Activated CD8-positive, alpha-beta memory T cell treated with anti-CD3 and anti-CD28 coated beads, Interleukin-2, amount 50 U/mL, for 24 hours (primary cell): ENCODE measurements around the gene SGSM1.

Source experiments
- DNase-seq: peaks from one replicate; pipeline ENCODE4 v3.0.0-alpha.2; 2020; ENCODE audit errors: extremely low read depth

SGSM1 gene

DNA sequence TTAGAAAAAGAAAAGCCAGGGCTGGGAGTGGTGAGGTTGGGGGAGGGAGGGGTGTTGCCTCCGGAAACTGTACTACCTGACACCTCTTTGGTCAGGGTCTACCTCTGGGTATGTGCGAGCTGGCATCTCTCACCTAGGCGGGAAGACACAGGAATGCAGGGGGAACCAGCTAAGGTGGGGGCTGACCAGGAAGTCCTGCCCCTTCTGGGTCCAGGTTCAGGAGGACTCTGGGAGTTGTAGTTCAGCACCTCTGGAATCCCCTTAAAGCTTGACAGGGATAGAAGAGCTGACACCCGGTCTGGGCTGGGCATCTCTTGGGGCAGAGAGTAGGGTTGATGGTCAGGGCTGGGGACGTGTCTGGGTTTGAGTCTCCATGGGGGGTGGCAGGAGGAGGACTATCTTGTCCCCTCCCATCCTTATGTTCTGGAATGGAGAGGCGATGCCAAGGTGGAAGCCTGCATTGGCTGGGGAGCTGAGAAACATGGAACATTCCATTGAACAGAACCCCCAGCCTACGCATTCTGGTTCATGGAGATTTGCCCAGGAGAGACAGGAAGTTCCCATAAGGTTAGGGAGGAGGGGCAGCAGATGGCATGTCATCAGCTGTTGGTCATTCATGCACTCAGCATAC, 144.4 kb downstream of the SGSM1 start:
- no peak for DNase-seq

DNA sequence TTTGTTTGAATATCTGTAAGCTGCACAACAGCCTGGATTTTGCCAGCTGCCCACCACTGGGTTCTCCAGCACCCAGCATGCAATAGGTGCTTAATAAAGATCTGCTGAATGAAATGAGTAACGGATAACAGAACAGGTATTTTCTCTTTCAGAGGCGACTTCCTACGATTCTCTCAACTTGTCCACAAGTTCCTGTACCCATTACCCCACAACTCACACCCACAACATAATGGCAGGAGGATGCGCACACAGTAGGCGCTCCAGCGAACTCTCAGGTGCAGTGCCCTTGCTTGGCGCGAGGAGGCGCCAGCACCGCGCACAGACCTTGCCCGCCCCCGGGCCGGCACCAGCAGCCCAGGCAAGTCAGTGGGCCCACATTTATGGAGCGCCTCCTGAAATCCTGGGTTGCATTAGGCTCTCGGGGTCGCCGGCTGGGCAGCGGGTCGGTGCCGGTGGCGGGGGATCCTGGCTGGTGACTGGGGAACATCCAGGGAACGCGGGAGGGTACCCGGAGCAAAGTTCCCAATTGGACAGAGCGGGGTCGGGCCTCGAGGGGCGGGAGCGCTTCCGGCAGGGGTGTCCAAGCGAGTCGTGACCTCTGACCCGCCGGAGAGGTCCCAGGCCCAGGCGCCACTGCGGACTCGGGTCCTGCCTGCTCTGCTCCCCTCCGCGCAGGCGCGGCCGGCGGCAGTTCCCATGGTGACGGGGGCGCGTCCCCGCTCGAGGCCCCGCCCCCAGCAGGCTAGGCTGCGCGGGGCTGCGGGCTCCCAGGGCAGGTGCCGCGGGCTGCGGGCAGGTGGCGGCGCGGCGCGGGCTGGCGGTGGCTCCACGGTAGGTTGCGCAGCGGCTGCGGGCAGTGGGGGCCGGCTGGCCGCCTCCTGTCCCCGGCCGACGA, 146.2 kb downstream of the SGSM1 start, which contains the start of gene KIAA1671:
Gene KIAA1671, plus strand, starts transcription at position 775 of the 895 bp plus-strand sequence. CDS start 75,284 bp downstream, outside the sequence.
- DNase-seq, result peak; percentile 59

DNA sequence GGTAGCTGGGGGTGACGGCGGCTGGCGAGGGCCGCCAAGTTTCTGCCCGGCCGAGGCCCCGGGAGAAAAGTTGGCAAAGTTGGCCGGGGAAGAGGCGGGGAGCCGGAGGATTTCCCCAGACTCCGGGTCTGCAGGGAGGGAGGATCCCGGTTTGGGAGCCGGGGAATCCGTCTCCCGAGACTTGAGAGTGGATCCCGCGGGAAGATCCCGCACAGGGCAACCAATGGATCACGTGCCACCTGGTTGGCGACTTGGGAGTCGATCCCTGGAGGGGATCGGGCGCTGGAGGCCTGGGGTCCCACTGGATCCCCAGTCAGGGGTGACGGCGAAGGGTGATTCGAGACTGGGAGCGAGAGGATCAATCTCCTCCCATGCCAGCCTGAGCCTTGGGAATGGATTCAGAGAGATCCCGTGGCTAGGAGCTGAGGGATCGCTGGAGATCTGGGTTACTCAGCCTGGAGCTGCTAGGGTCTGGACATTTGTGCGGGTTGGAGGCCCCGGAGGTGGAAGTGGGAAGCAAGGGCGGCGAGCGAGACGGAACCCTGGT, 146.9 kb downstream of the SGSM1 start:
- DNase-seq, result no peak

DNA sequence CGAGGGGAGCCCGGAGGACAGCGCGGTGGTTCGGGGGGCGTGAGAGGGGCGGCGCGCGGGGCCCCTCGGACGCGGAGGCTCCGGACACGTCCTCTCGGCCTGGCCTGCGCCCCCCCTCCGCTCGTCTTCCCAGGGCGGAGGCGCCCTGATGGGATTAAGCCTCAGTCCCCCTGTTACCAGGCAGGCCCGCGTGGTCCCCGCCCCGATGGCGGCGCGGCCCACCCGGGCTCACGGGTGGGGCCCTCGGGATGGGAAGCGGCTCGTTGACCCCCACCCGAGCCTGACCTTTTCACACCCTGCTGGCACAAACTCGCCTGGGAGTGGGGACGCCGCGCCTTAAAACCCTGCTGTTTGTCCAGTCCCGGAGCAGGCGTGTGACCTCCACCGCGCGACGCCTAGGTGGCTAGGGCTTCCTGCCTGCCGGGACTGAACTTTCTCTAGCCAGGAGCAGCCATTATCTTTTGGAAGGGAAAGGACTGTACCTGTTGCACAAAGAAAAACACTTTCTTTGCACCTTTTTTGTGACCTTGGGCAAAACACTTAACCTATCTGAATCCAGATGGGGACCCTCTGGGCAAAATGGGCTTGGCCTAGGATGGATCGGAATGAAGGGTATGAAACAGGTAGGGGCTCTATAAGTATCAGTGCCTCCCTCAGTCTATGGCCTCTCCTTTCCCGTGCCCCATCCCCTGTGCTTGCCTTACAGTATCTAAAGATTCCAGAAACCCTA, 147.5 kb downstream of the SGSM1 start:
- DNase-seq, result no peak

DNA sequence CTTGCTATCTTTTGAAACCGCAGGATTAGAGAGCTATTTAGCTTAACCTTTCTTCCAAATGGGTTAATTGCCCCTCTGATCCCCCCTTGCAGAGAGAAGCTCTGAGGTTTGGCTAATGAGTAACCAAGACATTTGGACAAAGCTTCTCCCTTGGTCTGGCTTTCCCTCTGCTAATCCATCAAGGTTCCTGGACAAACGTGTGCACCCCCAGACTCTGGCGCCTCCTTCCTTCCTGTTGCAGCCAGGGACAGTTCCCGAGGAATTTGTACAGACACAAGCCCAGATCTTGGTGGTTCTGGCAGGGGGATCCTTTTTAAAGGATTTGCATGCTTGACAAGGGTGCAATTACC, 148.1 kb downstream of the SGSM1 start:
- DNase-seq, result no peak

DNA sequence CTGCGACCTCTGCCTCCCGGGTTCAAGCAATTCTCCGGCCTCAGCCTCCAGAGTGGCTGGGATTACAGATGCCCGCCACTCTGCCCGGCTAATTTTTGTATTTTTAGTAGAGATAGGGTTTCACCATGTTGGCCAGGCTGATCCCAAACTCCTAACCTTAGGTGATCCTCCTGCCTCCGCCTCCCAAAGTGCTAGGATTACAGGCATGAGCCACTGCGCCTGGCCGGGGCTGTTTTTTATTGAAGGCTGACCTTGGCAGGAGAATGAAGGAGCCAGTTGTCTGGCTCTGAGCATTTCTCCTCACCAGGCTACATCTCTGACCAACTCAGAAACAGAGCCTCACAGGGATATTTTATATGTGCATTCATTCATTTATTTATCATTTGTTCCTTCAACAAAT, 148.8 kb downstream of the SGSM1 start:
- no peak for DNase-seq

DNA sequence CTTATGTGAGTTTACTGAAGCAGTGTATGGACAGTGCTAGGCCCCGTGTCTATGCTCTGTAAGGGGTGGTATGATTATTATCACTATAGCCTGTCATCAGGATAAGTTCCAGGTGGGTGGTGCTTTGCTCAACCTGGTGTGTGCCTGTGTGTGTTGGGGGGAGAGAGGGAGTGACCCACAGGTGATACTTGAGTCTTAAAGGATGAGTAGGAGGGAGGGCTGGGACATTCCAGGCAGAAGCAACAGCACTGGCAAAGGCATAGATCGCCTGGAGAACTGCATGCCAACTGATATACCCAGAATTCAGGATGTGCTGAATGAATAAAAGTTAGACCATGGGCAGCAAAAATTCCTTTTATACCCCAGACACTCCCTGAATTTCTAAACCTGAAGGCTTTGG, 151.0 kb downstream of the SGSM1 start:
- DNase-seq, result no peak

DNA sequence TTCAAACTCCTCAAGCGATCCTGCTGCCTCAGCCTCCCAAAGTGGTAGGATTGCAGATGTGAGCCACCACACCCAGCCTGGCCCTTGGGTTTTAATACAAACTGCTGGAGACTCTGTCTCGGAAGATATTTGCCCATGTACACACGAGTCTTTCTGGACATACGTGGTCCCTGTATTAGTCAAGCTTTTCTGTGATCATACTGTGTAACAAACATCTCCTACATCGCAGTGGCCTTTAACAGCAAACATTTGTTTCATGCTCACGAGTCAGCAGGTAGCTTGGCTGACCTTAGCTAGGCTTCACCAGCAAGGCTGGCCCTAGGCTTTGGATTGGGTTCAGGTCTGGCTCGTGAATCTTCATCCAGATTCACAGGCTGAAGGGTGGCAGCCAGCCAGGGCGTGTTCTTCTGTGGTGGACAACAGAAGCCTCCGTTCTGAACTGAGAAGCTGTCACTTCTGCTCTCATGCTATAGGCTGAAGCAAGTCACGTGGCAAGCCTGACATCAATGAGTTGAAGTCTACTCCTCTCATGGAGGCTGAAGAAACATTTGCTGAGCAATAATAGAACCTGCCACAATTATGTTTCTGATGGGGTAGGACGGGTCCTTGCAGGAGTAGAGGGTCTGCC, 155.3 kb downstream of the SGSM1 start:
- DNase-seq, result no peak

DNA sequence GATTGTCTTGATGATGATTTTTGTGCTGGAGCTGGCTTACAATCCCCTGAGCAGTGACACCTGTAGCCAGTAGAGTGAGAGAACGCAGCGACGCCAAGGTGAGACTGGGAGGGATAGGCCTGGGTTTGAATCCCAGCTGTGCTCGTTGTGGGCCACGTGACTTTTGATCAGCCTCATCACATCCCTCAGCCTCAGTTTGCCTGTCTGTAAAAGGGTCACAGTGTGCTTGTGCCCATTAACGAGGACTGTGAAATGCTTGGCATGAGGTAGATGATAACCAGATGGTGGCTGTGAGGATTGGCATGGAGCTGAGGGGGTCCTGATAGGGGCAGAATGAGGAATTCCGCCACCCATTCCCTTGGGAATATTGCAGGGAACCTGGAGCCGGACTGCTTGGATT, 156.1 kb downstream of the SGSM1 start:
- no peak for DNase-seq

DNA sequence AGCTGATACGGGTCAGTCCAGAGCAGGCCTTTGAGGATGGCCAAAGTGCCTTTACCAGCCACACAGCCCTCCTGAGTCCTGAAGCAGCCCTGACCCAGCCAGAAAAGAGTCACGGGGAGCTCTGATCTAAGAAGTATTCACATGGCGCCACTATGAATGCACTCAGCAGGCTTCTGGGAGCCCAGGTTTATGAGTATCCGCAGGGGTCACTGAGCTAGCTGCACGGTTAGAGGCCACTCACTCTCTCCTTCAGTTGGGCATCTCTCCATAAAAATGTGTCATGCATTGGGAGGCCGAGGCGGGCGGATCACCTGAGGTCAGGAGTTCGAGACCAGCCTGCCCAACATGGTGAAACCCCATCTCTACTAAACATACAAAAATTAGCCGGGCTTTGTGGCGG, 156.8 kb downstream of the SGSM1 start:
- DNase-seq, result no peak

DNA sequence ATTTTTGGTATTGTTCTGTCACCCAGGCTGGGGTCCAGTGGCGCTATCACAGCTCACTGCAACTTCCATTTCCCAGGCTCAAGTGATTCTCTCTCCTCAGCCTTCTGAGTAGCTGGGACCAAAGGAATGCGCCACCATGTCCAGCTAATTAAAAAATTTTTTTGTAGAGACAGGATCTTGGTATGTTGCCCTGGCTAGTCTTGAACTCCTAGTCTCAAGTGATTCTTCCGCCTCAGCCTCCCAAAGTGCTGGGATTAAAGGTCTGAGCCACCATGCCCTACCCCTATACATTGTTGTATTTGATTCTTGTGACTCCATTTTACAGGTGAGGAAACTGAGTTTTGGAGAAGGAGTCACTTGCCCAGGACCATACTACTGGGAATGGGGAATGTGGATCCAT, 158.4 kb downstream of the SGSM1 start:
- no peak for DNase-seq

DNA sequence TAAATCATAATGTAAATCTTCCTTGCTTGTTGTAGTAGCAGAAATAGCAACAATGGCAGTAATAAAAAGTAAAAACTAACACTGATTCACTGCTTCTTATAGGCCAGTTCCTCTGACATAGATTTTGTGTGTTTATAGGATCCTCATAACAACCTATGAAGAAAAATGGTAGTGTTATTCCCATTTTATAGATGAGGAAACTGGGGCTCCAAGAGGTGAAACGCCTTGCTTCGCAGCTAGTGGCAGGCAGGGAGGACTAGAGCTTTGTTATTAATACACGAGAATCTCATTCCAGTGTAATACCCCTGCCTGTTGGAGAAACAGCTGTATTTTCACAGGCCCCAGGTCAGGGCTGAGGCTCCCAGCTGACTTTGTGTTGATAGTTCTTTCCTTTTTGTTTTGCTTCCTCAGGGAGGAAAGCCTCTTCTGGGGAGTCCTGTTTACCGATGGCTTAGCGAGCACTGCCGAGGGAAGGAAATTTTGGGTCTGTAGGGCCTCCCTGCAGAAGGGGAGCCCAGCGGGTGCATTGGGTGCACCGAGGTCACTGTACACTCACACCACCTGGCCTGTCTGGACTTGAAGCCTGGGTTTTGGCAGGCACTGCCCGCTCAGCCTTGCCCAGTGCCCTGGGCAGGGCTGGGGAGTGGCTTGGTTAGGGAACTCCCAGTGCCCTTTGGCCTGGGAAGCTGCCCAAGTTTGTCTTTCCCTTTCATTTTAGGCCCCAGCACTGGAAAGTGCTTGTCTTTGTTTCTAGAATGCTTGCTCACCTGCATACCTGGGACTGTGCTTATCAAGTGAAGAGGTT, 160.0 kb downstream of the SGSM1 start:
- no peak for DNase-seq

DNA sequence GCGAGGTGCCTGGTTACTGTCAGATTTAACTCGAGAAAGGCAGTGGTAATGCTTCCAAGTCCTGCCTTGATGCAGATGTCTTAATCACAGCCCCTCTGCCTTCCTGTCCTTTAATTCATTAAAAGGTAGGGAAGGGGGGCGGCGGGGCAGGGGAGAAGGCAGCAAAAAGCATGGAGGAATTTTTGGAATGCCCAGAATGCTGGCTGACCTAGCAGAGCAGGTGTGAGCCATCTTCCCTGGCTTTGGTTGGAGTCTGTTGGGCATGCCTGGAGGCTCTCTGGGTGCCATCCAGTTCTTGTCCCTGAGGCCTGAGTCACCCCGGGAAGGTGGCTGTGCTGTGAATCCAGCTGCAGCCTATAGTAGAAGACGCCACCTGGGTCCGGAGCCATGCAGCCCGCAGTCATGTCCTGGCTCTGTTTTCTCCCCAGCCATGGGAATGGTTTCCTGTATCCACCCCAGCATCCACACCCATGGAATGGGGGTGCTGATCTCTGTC, 162.1 kb downstream of the SGSM1 start:
- no peak for DNase-seq

DNA sequence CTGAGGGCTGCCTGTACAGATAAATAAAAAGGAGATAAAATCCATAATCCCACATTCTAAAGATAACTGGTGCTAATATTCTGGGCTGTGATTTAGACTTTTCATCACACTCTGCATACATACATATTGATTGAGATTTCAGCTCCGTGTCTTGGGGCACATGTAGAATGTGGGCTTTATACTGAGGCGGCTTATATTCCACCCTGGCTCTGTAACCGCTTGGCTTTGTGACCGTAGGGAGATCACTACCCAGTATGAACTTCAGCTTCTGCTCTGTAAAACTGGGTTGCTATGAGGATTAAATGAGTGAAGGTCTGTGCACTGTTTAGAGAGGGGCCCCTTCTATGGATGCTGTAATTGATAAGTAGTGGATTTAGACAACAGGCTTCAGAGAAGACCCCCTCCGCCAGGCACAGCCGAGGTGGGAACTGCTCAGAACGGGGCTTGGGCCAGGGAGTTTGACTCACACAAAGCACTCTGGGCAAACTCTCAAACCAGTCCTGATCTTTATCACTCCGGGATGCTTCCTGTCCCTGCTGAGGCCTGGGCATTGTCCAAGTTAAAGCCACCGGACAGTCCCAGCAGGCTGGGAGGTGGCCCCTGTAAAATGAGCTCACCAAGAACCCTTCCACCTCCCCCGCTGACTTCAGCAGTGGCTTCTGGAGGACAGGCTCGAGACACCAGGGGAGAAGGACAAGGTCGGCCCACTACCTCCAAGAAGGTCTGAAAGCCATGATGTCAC, 163.7 kb downstream of the SGSM1 start:
- no peak for DNase-seq

DNA sequence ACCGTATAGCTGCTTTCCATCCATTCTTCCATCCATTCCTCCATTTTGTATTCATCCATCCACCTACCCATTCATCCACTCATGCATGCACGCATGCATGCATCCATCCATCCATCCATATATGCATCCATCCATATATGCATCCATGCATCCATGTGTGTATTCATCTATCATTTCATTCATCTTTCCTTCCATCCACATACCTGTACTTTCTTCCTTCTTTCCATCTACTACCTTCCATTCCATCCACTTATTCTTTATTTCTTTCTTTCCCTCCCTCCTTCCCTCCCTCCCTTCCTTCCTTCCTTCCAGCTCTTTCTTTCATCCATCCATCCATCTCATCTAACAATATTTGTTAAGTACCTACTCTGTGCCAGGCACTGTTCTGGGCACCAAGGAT, 166.4 kb downstream of the SGSM1 start:
- no peak for DNase-seq

DNA sequence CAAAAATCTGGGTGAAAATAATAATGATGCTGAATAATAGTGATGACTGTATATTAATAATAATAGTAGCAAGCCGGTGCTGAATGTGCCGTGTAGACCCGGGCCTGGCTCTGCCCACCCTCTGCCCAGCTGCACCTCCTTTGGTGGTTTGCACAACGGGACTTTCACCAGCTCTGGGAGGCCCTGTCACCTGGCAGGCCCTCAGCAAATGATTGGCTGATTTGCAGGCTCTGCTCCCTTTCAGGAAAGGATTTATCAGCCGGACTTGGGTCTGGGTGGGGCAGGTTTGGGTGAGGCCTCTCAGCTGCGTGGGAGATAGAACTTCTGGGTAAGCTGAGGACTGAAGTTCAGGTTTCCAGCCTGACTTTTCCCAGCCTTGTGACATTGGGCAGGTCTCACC, 167.9 kb downstream of the SGSM1 start:
- DNase-seq, result no peak

DNA sequence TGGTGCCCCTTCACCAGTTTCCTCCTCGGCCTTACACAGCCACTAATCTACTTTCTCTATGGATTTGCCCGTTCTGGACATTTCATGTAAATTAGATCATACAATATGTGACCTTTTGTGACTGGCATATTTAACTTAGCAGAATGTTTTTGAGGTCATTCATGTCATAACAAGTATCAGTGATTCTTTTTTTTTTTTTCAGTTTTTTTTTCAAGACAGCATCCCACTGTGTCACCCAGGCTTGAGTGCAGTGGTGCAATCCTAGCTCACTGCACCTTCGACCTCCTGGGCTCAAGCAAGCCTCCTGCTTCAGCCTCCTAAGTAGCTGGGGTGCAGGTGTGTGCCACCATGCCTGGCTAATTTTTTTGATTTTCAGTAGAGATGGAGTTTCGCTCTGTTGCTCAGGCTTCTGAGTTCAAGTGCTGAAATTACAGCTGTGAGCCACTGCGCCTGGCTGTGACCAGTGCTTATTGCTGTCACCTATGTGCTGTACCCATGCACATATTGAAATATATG, 169.2 kb downstream of the SGSM1 start:
- DNase-seq, result no peak

DNA sequence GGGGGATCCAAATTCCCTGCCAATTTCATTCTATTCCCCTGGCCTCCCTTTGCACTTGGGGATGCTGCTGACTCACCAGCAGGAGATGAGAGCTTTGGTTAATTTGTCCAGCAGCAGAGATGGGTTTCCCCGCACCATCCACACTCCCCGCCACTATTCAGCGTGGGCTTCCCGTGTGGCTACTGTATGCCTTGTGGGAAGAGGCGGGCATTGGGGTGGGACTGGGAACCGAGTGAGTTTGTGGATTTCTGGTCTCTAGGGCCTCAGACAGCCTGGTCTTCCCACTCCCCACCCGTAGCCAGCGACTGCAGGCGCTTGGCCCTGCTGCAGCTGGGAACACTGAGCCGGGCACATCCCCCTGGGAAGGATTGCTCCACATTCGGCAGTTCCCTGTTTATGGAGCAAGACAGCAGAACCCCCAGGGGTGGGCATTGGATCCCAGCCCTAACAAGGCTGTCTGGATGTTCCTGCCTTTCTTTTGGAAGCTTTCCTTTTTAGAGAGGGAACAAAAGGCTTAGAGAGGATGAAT, 169.9 kb downstream of the SGSM1 start:
- DNase-seq, result no peak

DNA sequence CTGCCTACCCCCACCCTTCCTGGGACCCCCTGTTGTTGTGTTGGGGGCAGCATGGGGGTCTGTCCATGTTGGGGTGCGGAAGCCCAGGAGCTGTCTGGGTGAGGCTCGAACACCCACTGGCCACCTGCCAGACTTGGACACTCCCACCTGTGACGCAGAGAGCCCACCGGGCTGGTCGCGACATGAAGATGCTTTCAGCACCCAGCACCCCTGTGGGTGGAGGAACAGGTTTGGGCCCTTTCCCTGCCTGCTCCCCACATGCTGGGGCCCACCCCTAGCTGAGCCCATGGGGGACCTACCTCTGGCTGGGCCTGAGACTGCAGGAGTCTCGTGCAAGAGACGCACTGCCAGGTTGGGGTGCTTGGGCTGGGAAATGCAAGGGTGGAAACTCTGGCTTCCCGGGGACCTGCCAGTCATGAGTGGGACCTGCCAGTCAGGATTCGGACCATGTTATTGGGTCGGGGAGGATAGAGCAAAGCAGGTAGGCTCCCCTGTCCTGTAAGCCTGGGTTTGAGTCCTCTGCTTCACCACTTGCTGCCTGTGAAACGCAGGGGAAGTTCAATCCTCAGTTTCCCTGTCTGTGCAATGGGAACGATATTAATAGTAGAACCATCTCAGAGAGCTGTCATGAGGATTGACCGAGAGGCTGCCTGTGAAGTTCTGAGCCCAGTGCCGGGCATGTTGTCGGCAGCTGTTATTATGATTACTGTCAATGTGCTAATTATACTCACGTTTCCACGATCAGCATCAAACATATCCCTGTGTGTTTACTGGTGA, 170.6 kb downstream of the SGSM1 start:
- no peak for DNase-seq
